Raji (cell line): ENCODE data around the gene MAPK8IP2.

Experiments
- POLR2A ChIP-seq: IDR thresholded peaks from 2 replicates; pipeline ENCODE4 v1.6.1; 2011; ENCODE audit warnings: low read depth, low read length, control low read depth; ENCODE audit not compliant: insufficient read depth

The MAPK8IP2 gene

GRCh38 chr22:50603511-50604255 is 3.1 kb downstream of the MAPK8IP2 start:
- no peak for TF ChIP-seq POLR2A

- no peak for TF ChIP-seq POLR2A
Observed at GRCh38 chr22:50604256-50605001, 3.8 kb downstream of the MAPK8IP2 start.

GRCh38 chr22:50605002-50605612 is 4.5 kb downstream of the MAPK8IP2 start:
- TF ChIP-seq POLR2A: no peak

DNA sequence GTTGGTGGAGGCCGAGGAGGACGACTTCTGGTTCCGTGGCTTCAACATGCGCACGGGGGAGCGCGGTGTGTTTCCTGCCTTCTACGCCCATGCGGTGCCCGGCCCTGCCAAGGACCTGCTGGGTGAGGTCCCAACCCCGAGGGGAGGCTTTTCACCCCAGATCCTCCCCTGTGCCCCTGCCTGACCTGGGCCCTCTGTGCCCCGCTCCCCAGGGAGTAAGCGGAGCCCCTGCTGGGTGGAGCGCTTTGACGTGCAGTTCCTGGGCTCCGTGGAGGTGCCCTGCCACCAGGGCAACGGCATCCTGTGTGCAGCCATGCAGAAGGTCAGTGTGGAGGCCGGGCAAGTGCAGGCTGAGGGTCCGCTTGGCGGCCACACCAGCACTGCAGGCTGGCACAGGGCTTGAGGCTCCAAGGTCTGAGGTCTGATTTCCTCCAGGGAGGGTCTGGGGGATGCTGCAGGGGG is 5.1 kb downstream of the MAPK8IP2 start:
- TF ChIP-seq POLR2A: no peak

- no peak for TF ChIP-seq POLR2A
Observed at GRCh38 chr22:50606165-50606945, 5.8 kb downstream of the MAPK8IP2 start.

- no peak for TF ChIP-seq POLR2A
Observed at GRCh38 chr22:50606946-50607658, 6.5 kb downstream of the MAPK8IP2 start.

- TF ChIP-seq POLR2A: no peak
Observed at GRCh38 chr22:50607659-50608020, 7.0 kb downstream of the MAPK8IP2 start.

- no peak for TF ChIP-seq POLR2A
Observed at GRCh38 chr22:50608996-50609395, 8.4 kb downstream of the MAPK8IP2 start.

- no peak for TF ChIP-seq POLR2A
Observed at GRCh38 chr22:50609599-50609998, 9.0 kb downstream of the MAPK8IP2 start.

GRCh38 chr22:50610041-50610451 is 9.5 kb downstream of the MAPK8IP2 start:
- TF ChIP-seq POLR2A: no peak

GRCh38 chr22:50610581-50610980 is 10.0 kb downstream of the MAPK8IP2 start:
- no peak for TF ChIP-seq POLR2A

GRCh38 chr22:50611341-50612060 is 10.9 kb downstream of the MAPK8IP2 start:
- TF ChIP-seq POLR2A: no peak

- no peak for TF ChIP-seq POLR2A
Observed at GRCh38 chr22:50612168-50612527, 11.6 kb downstream of the MAPK8IP2 start.
